ENCODE measurements around the gene C16orf86.

C16orf86 gene

DNA sequence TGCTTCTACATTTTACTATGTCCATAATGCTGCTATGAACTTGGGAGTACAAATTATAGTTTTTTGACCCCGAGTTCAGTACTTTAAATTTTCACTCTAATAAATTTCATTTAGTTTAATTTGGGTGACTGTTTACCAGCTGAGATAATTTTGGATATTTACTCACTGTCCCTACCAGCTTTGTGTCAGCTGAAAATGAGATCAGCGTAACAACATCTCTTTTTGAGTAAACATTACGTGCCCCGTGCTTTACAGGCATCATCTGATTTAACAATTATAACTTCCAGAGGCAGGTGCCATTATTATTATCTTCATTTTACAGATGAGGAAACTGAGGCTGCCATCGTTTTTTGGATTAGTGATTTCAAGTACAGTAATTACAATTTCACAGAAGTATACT is 37.5 kb downstream of the C16orf86 start:
- TF ChIP-seq, protein P1, sequence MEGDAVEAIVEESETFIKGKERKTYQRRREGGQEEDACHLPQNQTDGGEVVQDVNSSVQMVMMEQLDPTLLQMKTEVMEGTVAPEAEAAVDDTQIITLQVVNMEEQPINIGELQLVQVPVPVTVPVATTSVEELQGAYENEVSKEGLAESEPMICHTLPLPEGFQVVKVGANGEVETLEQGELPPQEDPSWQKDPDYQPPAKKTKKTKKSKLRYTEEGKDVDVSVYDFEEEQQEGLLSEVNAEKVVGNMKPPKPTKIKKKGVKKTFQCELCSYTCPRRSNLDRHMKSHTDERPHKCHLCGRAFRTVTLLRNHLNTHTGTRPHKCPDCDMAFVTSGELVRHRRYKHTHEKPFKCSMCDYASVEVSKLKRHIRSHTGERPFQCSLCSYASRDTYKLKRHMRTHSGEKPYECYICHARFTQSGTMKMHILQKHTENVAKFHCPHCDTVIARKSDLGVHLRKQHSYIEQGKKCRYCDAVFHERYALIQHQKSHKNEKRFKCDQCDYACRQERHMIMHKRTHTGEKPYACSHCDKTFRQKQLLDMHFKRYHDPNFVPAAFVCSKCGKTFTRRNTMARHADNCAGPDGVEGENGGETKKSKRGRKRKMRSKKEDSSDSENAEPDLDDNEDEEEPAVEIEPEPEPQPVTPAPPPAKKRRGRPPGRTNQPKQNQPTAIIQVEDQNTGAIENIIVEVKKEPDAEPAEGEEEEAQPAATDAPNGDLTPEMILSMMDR (IDR thresholded peaks at IDR 0.05) = no peak
- Histone ChIP-seq H3K9me3 (no peaks in the 10 kb centered on the region), H3K4me1 (ENCODE audit: control insufficient read depth in 1 of 2, insufficient read depth in 1 of 2, low read depth in 1 of 2, low read length in 1 of 2) (peaks cover 5 to 8% of the 10 kb centered on the region in 2 experiments), H3K27me3 (no peaks in the 10 kb centered on the region), H3K4me3 (ENCODE audit: low read depth in 1 of 2, low read length in 1 of 2) (no peak overlapping the region), H3K36me3 (no peaks in the 10 kb centered on the region), H3K27ac (no peak overlapping the region)

DNA sequence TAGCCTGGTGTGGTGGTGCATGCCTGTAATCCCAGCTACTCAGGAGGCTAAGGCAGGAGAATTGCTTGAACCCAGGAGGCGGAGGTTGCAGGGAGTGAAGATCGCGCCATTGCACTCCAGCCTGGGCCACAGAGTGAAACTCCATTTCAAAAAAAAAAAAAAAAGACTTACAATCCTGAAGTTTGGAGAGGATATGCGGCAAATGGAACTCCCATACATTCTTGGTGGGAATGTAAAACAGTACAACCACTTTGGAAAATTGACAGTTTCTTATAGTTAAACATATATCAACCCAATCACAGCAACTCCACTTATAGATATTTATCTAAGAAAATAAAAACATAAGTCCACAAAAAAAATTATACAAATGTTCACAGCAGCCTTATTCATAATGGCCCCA is 40.6 kb downstream of the C16orf86 start:
- TF ChIP-seq, protein P1 (IDR thresholded peaks at IDR 0.05) = no peak
- H3K27ac ChIP-seq = no peak overlapping the region
- no peak overlapping the region for H3K4me3 ChIP-seq (ENCODE audit: low read depth in 1 of 2, low read length in 1 of 2)
- no peaks in the 10 kb centered on the region for H3K36me3 ChIP-seq
- peaks cover 10 to 25% of the 10 kb centered on the region in 2 experiments for H3K4me1 ChIP-seq (ENCODE audit: control insufficient read depth in 1 of 2, insufficient read depth in 1 of 2, low read depth in 1 of 2, low read length in 1 of 2)
- no peaks in the 10 kb centered on the region for H3K9me3 ChIP-seq
- H3K27me3 ChIP-seq = no peaks in the 10 kb centered on the region

DNA sequence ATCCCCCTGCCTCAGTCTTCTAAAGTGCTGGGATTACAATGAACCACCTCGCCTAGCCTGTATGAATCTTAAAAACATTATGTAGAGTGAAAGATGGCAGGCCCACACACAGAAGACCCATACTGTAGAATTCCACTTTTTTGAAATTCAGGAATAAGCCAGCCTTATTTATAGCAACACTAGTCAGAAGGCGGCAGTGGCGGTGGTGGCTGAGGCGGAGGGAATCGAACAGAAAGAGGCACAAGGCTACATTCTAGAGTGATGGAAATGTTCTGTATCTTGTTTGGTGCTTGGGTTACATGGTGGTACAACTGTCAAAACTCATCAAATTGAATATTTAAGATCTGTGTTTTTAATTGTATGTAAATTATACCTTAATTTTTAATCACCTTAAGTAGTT is 41.2 kb downstream of the C16orf86 start:
- no peak overlapping the region for H3K4me3 ChIP-seq (ENCODE audit: low read depth in 1 of 2, low read length in 1 of 2)
- no peak overlapping the region for H3K27ac ChIP-seq
- H3K9me3 ChIP-seq = no peaks in the 10 kb centered on the region
- peaks cover 10 to 26% of the 10 kb centered on the region in 2 experiments for H3K4me1 ChIP-seq (ENCODE audit: control insufficient read depth in 1 of 2, insufficient read depth in 1 of 2, low read depth in 1 of 2, low read length in 1 of 2)
- H3K36me3 ChIP-seq = no peaks in the 10 kb centered on the region
- TF ChIP-seq, protein P1 (IDR thresholded peaks at IDR 0.05) = no peak
- no peaks in the 10 kb centered on the region for H3K27me3 ChIP-seq

DNA sequence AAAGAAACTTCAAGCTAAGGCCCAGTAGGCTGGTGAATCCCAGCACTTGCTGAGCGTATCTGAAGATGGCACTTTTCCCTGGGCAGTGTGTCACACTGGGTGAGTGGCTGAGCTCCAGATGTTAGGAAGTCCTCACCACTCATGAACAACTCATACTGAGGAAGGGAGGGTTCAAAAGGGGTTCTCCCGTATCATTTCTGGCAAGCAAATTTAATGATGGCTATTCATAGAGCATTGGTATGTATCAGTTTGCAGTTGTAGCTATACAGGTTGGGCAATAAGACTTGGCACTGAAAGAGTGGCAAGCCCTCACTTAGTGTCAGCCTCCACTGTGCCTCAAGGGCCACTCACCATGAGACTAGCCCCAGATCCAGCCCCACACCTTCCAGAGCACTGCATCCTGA is 41.8 kb downstream of the C16orf86 start:
- Histone ChIP-seq H3K4me1 (ENCODE audit: control insufficient read depth in 1 of 2, insufficient read depth in 1 of 2, low read depth in 1 of 2, low read length in 1 of 2) (peaks cover 16 to 31% of the 10 kb centered on the region in 2 experiments), H3K27me3 (no peaks in the 10 kb centered on the region), H3K9me3 (no peaks in the 10 kb centered on the region), H3K4me3 (ENCODE audit: low read depth in 1 of 2, low read length in 1 of 2) (no peak overlapping the region), H3K36me3 (no peaks in the 10 kb centered on the region), H3K27ac (no peak overlapping the region)
- TF ChIP-seq, protein P1 (IDR thresholded peaks at IDR 0.05) = no peak

DNA sequence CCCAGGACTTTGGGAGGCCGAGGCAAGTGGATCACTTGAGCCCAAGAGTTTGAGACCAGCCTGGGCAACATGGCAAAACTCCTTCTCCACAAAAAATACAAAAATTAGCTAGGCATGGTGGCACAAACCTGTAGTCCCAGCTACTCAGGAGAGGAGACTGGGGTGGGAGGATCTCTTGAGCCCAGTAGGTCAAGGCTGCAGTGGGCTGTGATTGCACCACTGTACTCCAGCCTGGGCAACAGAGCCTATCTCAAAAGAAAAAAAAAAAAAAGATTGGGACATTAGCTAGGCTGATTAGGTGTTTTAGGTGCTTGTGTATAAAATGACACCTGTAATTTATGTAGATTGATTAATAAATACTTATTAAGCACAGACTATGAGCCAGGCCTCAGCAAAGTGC is 42.4 kb downstream of the C16orf86 start:
- Histone ChIP-seq H3K27ac (no peak overlapping the region), H3K4me1 (ENCODE audit: control insufficient read depth in 1 of 2, insufficient read depth in 1 of 2, low read depth in 1 of 2, low read length in 1 of 2) (peaks cover 23 to 35% of the 10 kb centered on the region in 2 experiments), H3K36me3 (no peaks in the 10 kb centered on the region), H3K27me3 (no peaks in the 10 kb centered on the region), H3K9me3 (no peaks in the 10 kb centered on the region), H3K4me3 (ENCODE audit: low read depth in 1 of 2, low read length in 1 of 2) (no peak overlapping the region)
- TF ChIP-seq, protein P1 (IDR thresholded peaks at IDR 0.05) = no peak

DNA sequence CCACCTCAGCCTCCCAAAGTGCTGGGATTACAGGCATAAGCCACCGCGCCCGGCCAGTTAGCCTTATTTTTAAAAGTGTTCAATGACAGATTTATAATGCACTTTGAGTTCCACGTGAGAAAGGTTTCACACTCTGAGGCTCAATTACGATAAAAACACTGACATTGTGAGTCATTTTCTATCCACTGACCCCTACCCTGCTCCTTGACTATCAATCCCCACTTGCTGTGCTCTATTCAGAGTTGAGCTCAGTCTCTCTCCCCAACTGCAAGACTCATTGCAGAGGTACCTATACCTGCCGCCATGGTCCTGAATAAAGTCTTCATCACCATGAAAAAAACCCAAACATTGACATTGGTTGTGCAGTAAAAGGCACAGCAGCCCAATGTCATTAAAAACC is 44.0 kb downstream of the C16orf86 start:
- TF ChIP-seq, protein P1 (IDR thresholded peaks at IDR 0.05) = no peak
- Histone ChIP-seq H3K27me3 (no peaks in the 10 kb centered on the region), H3K9me3 (no peaks in the 10 kb centered on the region), H3K27ac (peak overlapping the region; percentile 54), H3K36me3 (no peaks in the 10 kb centered on the region), H3K4me1 (ENCODE audit: control insufficient read depth in 1 of 2, insufficient read depth in 1 of 2, low read depth in 1 of 2, low read length in 1 of 2) (peaks cover 38 to 47% of the 10 kb centered on the region in 2 experiments), H3K4me3 (ENCODE audit: low read depth in 1 of 2, low read length in 1 of 2) (no peak overlapping the region)
